Mononuclear cell (primary cell): ENCODE results near the gene AXIN2. TPM values are rescaled to one million over a fixed set of nuclear protein-coding genes. Genes with fewer than 3 reads are reported as not detected.

Experiments used
- H3K27me3 ChIP-seq: 2 replicates; pipeline ENCODE4 v1.6.0; 2011; ENCODE audit warnings: low read length, control low read depth; ENCODE audit not compliant: insufficient read depth
- H3K4me1 ChIP-seq: 2 replicates; pipeline ENCODE4 v1.5.1; 2011; ENCODE audit warnings: mild to moderate bottlenecking, low read length, control low read depth; ENCODE audit not compliant: insufficient read depth
- H3K4me3 ChIP-seq: 2 replicates; pipeline ENCODE4 v1.5.1; 2011; ENCODE audit warnings: mild to moderate bottlenecking, low read length, moderate library complexity
- H3K9me3 ChIP-seq: 2 replicates; pipeline ENCODE4 v1.5.1; 2011; ENCODE audit warnings: low read depth, mild to moderate bottlenecking, control low read depth, low read length
- total RNA-seq: library from RNA; depleted of rRNA; stranded (reverse); fragments of >200 nt; gene quantifications from one replicate; pipeline ENCODE4 v1.2.3, GENCODE V29; 2012

AXIN2 gene
- total RNA-seq, 1 donor: 28.5 TPM

DNA sequence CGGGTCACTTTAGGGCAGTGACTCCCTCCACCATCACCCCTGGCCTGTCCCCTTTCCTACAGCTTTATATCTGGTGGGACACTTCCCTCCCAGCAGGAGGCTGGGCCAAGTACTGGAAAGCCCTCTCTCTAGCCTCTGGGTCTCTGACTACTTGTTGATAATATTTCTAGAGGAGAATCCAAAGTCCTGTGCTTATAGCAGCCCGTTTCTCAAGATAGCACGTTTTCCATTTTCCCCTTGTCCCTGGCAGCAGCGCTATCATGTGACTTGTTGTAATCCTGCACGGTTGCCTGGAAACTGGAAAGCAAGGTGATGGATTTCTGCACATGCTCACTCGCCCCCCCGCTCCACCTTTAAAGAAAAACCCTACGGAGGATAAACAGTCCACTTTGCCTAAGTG, 3.3 kb upstream of the AXIN2 start:
- peaks cover 4% of the 10 kb centered on the region for H3K4me1 ChIP-seq
- H3K27me3 ChIP-seq: peaks cover 12% of the 10 kb centered on the region
- H3K9me3 ChIP-seq: no peaks in the 10 kb centered on the region
- no peak overlapping the region for H3K4me3 ChIP-seq

DNA sequence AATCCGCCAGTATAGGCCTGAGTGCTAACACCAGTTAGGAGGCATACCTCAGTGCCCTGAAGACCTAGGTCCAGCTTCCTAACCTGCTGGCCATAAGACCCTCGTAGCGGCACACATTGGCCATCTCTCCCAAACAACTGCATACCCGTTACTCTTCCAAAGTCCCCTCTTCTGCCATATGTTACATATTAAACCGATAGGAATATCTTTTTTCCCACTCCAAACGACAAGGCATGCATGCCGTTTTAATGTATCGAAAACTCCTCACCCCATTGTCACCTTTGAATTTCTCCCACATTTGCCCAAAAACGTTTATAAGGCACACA, 721 bp upstream of the AXIN2 start:
- Histone ChIP-seq H3K4me3 (no peak overlapping the region), H3K4me1 (peaks cover 25% of the 10 kb centered on the region), H3K27me3 (peaks cover 32% of the 10 kb centered on the region), H3K9me3 (no peaks in the 10 kb centered on the region)

GRCh38 chr17:65560628-65561451, 608 bp downstream of the AXIN2 start:
- Histone ChIP-seq H3K4me1 (peaks cover 25% of the 10 kb centered on the region), H3K9me3 (no peaks in the 10 kb centered on the region), H3K27me3 (peaks cover 40% of the 10 kb centered on the region), H3K4me3 (peak overlapping the region; percentile 48)

DNA sequence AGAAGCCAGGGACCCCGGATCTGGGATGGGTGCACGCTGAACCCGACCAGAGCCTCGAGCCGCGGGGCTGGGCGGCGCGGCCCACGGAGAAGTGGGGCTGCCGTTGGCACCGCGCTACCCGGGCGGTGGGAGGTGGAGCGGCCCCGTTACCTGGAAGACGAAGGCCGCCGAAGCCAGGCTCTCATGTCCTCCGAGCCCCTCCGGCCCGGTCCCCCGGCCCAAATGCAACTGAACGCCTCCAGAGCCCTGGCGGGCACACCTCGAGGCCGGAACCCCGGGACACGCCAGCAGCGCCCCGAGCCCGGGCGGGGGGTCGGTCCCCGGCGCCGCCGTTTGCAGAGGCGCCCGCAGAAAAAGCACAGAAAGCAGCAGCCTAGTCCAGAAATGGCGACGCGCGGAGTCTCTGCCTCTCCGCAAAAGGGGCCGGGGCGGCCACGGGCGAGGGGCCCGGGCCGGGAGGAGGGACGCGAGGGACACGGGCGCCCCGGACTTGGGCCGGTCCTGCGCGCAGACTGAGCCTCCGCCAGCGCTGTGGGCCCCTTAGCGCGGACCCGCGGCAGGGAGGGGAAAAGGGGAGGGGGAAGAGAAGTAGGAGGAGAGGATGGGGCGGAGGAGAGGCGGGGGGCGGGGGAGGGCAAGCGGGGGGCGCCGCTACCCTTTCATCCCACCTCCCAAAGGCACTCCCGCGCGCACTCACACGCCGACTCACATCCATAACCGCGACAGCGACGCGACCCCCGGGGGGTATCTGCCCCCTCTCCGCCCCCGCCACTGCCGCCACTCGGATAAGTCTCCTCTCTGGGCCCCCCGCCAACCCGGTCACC, 1.4 kb downstream of the AXIN2 start:
- Histone ChIP-seq H3K4me3 (peak overlapping the region; percentile 48), H3K4me1 (peaks cover 25% of the 10 kb centered on the region), H3K27me3 (peaks cover 43% of the 10 kb centered on the region), H3K9me3 (no peaks in the 10 kb centered on the region)

DNA sequence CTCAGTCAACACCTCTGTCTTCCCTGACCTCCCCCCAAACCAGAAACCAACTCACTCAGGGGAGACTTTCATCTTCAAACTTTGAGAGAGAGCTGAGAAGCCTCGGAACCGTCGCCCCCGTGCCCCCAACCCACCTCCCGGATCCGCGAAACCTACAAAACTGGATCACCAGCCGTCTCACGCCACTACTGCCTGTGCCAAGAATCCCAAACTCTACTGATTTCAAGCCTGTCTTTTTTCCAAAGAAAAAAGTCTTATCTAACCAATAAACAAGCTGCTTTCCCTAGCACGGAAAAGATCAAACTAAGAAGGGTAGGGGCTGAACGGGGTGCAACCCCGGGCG, 2.0 kb downstream of the AXIN2 start:
- H3K4me3 ChIP-seq: peak overlapping the region; percentile 43
- H3K27me3 ChIP-seq: peaks cover 43% of the 10 kb centered on the region
- peaks cover 25% of the 10 kb centered on the region for H3K4me1 ChIP-seq
- no peaks in the 10 kb centered on the region for H3K9me3 ChIP-seq

DNA sequence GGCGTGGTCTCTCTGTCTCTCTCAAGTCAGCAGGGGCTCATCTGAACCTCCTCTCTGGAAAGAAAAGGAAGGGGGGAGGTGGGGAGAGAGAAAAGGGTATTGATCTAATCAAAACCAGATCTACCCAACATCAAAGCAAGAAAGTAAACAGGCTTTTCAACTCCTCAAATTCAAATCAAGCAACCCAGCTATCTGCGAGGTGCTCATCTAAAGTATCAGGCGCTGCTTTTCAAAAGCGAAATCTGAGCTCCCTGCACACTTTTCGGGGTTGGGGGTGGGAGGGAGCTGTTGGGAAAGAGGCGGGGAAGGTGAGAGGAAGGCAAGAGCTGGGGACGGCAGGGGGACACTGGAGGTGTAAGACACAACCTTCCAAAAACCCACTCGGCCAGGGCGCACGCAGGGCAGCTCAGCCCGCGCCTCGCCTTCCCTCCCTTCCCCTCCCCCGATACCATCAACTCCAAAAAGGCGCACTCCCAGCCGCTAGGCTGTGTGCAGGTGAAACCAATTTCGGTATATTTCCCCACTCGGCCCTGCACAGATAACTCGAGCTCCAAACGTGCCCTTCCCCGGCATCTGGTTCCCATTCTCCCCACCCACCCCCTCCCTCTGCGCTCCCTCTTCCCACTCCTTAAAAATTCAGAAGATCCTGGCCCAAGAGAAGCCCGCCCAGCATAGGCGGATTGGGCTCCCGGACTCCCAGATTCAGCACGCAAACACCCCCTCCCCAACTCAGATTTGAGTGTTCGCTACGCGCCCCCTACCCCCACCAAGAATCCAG, 2.6 kb downstream of the AXIN2 start:
- H3K9me3 ChIP-seq: no peaks in the 10 kb centered on the region
- peaks cover 30% of the 10 kb centered on the region for H3K4me1 ChIP-seq
- H3K4me3 ChIP-seq: peak overlapping the region; percentile 43
- peaks cover 43% of the 10 kb centered on the region for H3K27me3 ChIP-seq

DNA sequence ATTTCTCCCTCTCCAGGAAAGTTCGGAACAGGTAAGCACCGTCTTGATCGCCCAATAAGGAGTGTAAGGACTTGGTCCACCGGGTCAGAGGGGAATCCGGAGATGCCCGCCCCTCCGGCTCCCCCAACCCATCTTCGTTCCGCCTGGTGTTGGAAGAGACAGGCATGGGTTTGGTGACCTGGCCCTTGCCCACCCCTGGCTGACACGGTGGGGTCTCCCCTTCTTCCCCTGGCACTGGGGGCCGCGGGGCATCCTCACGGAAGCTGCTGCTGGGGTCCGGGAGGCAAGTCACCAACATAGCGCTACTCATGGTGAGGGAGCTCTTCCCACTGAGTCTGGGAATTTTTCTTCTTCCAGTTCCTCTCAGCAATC, 3.2 kb downstream of the AXIN2 start:
- no peak overlapping the region for H3K4me3 ChIP-seq
- no peaks in the 10 kb centered on the region for H3K9me3 ChIP-seq
- peaks cover 43% of the 10 kb centered on the region for H3K27me3 ChIP-seq
- peaks cover 32% of the 10 kb centered on the region for H3K4me1 ChIP-seq

- Histone ChIP-seq H3K4me1 (peaks cover 32% of the 10 kb centered on the region), H3K9me3 (no peaks in the 10 kb centered on the region), H3K27me3 (peaks cover 43% of the 10 kb centered on the region), H3K4me3 (no peak overlapping the region)
These were observed 3.8 kb downstream of the AXIN2 start for GRCh38 chr17:65557349-65558310.

DNA sequence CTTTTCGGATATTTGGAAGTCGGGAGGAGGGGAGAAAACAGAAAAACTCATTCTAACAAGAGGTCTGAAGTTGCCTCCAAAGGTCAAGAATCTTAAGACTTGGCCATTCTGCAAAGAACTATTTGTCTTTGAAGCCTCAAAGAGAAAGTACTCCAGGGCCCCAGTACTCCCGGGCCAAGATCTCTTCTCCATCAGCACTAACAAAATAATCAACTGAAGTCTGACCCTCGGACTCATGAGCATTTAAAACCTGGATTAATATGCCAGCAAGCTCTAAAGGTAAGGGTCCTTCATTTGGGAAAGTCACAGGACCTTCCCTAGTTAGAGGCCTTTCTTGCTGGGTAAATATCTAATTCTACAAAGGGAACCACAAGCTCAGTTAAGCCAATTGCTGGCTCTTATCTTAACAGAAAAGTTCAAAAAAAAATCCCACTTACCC, 4.5 kb downstream of the AXIN2 start:
- Histone ChIP-seq H3K4me3 (no peak overlapping the region), H3K27me3 (peaks cover 36% of the 10 kb centered on the region), H3K9me3 (no peaks in the 10 kb centered on the region), H3K4me1 (peaks cover 31% of the 10 kb centered on the region)

DNA sequence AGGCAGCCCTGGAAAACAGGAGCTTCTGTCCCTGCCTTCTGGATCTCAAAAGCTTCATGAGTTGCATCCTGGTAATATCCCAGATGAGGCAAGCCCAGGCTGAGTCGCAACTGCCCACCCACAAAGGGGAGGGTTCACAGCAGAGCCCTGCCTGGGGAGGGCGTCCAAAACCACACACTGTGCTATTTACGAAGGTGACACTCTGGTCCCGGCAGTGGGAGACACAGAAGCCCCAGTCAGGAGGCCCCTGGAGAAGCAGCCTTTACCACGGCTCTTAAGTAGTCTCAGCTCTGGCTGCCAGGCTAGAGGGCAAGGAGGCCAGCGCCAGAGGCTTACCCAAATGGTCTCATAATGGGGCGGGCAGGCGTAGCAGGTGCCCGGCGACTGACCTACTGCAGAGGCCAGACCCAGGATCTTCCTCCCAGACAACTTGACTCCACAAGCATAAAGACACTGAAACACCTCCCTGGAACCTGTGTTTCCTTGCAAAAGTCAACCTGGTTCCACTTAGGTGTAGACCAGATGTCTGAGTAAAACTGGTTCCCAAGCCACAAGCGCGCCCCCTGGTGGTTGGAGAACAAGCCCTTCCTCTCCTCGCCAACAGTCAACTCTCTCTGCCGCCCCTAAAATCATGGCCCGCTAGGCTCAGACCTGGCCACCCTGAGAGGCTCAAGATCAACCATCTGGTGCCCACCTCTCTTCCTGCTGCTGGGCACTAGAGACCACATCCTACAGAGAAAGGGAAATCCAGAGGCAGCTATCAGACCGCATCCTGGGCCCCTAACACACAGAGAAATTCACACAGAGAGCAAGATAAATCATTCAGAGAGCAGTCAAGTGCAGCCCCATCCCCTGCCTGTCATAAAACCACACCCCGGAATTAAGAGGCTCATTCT, 5.2 kb downstream of the AXIN2 start:
- peaks cover 28% of the 10 kb centered on the region for H3K4me1 ChIP-seq
- H3K4me3 ChIP-seq: no peak overlapping the region
- H3K27me3 ChIP-seq: peaks cover 33% of the 10 kb centered on the region
- H3K9me3 ChIP-seq: no peaks in the 10 kb centered on the region

GRCh38 chr17:65554553-65555223, 6.8 kb downstream of the AXIN2 start:
- peaks cover 28% of the 10 kb centered on the region for H3K4me1 ChIP-seq
- H3K9me3 ChIP-seq: no peaks in the 10 kb centered on the region
- no peak overlapping the region for H3K4me3 ChIP-seq
- H3K27me3 ChIP-seq: peaks cover 29% of the 10 kb centered on the region

- Histone ChIP-seq H3K4me1 (peaks cover 25% of the 10 kb centered on the region), H3K4me3 (no peak overlapping the region), H3K9me3 (no peaks in the 10 kb centered on the region), H3K27me3 (peaks cover 26% of the 10 kb centered on the region)
These were observed 7.5 kb downstream of the AXIN2 start for GRCh38 chr17:65553646-65554552.
